NCI-H446 treated with DMSO at 0.1 percent for 48 hours (cell line): Measurements from ENCODE around the gene MAGI2.

Experiments used
- DNase-seq: peaks from one replicate; lab custom pipeline; 2025; lab: John Stamatoyannopoulos, UW

Gene MAGI2

DNA sequence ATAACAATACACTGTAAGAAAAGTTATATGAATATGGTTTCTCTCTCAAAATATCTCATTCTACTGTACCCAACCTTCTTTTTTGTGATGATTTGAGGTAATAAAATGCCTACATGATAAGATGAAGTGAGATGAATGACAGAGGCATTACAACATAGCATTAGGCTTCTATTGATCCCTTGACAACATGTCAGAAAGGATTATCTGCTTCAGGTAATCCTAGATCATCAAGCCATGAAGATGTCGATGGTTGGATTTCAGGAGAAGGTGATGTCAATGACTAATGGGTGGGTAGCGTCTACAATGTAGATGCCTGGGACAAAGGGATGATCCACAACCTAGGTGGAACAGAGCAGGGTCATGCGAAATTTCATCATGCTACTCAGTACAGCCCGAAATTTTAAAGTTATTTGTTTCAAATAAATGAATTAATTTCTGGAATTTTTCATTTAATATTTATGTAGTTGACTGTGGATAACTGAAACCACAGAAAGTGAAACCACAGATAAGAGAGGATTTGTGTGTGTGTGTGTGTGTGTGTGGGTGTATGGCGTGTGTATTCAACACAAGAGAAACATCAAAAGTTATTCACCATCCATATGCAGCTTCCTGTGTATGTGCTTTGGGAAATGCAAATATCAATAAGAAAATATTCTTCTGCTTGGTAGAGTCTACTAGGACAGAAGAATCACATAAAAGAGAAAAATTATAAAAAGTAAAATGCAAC is 77.0 kb downstream of the MAGI2 start:
- DNase-seq, result no peak

DNA sequence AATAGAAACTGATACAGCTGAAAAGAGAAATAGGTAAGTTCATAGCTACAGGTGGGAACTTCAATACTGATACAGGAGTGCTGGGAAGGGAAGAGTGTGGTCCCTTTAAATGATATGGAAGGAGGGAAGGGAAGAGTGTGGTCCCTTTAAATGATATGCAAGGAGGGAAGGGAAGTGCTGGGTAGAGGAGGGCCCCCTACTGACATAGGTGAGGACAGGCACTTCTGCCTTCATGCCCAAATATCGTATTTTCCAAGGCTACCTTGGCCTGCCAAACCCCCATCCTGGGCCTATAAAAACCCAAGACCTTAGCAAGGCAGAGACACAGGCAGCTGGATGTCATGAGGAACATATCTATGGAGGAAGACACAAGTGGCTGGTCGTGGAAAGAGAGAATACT is 92.3 kb downstream of the MAGI2 start:
- DNase-seq, result no peak

DNA sequence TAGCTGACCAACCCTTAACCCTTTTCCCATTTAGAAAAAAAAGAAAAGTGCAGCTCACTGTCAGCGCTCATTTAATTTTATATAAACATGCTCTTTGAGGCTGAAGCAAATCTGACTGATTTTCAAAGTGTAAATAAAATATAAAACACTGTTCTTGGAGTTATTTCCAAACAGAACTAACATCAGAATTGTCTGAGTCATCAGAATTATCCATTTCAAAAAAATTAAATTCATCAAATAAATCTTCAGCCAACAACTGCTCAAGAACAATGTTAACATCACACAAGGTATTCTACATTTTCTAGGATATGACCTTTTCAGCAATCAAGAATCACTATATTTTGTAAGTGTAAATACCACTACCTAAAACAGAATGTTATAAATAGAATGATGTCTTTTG is 93.6 kb downstream of the MAGI2 start:
- DNase-seq, result no peak

DNA sequence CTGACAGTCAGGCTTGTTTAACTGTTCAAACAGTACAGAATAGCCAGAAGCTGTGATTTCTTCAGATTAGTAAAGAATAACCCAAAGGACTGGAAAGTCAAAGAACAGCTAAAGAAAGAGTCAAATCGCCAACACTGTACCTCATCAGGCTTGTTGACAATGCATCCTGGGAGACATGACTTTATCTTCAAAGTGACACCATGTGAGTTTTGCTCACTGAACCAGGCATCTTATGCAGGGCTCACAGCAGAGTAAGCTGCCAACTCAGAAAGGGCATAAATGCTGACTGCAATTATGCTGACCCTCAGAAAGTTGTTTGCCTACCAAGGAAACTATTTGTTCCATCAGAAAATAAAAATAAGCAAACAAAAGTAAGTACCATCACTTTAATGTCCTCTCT is 96.4 kb downstream of the MAGI2 start:
- DNase-seq, result no peak

DNA sequence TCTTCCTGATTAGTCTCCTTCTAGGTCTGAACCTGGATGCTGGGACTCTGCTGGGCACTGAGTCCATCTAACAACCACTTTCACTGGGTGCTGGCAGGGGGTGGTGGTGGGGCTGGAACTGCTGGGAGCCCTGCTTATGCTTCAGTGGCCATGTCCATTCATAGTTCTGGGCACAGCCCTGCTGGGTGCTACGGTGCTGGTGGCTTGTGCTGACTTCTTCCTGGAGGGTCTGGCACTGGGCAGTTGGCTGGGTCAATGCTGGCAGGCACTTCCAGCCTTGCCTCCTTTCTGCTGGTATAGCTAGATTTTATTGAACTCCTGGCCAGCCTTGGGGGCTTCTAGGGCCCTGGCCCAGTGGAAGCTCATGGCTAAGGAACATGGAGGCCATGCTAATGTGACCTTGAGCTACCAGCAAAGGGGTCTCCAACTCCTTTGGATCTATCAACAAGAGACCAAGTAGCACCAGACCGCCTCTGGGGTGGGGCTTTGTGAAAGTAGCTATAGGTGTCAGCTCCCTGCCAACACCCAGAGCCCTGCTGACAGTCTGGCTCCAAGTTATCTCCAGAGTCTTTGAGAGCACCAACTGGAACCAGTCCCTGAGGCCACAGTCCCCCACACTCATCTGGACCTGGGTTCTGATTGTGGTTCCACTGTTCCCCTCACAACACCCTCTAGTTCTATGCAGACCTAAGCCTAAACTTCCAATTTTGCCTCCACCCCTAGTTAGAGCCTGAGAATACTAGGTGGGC is 99.6 kb downstream of the MAGI2 start:
- no peak for DNase-seq

DNA sequence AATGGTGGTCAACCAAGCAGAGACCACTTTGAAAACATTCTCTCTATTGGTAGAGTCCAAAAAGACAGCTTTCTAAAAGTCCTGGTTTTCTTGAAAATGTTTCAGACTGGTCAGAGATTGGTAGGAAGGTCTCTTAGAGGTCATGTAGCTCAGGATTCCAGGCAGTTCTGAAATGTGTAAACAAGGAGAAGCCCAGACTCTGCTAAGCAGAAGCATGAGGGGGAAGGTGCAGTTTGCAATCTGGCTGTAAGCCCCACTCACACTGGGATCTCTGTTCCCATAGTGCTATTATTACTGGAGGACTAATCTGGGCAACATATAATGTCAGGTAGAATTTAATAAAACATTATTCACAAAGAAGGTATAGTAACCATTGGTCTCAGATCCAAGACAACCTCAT is 101.1 kb downstream of the MAGI2 start:
- no peak for DNase-seq

DNA sequence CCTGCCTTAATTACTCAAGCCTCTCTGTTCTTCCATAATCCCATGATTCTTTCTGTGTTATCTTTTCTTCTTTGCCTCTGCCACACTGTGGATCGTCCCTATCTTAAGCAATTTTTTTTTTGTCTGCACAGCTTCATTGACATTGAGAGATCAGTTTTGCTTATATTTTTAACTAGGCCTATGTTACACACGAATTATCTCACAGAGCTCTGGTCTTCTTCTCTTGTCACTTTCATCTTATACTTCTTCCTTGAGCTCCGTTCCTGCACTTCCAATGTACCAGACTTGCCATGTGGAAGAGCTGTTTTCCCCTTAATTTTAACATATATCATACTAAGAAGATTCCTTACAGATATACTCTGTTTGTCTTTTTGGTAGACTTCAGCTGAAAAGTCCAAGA is 106.1 kb downstream of the MAGI2 start:
- no peak for DNase-seq

DNA sequence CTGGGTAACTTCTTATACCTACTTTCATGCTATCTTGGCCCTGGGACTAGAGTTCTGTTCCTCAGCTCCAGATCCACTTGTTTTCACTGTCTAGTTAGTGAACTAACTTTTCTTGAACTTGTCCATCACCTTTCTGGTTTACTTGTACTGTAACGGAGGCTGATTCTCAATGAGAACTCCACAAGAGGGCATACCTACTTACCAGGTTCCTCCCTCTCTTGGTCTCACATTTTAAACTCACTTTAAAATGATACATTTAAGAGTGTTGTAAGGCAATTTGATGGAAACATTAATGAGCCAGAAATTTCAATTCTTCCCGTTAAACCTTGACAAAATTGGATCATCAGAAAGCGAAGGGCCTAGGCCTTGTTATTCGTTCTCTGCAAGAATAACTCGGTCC is 111.6 kb downstream of the MAGI2 start:
- no peak for DNase-seq

DNA sequence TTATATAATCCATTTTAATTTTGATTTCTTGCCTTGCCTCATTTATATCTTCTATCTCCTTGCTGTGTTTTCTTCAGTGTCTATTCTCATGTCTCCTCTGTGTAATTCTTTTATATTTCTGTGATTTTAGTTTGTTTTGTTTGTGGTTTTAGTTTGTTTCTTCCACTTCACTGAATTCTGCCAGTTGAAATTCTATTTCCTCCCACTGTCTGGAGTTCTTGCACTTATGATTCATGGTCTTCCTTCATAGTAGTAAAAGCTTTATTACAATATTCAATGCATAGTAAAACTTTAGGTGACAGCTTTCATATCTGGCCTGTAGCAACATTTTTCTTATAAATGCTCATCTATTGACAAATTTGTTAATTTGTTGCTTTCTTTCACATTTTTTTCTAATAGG is 113.3 kb downstream of the MAGI2 start:
- DNase-seq, result no peak

DNA sequence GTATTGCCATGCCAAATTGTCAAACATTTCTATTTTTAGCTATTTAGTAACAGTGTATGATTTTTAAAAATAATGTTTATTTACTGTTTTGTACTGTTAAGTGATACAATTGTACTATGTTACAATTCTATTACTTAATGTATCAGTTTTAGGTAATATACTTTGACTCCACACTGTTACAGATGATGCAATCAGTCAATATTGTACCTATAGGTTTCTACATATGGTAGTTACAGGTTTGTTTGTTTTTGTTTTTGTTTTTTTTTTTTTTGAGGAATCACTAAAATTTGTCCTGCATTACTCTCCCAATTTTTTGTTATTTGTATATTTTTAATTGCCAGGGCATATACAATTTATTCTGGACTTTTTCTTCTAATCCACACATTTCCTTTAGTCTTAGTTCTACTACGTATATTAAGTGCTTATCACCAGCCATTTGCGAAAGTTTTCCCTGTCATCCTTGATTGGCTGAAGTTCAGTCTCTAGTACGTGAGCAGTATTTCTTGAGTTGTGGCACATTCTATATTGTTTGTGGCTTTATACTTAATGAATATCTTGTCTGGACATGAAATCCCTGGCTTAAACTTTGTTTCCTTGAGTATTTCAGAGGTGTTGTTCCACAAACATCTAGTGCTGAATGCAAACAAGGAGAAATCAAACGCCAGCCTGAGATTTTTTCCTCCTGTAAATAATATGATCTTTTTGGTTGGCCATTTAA is 114.1 kb downstream of the MAGI2 start:
- no peak for DNase-seq

DNA sequence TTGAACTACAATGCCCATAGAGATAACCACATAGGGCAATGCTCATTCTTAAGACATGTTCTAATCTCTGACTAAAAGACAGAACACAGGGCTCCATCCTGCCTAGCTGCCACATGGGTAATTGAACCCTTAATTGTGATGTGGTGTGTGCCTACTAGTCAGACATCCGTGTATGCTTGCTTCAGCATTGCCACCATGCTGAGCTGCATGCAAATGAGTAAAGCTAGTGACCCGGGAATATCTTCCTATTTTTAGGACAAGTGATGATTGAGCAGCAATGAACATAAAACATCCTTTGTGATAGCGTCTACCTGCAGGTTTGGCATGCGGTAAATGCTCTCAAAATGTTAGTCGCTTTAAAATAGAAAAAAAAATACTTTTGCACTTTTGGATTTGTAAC is 115.8 kb downstream of the MAGI2 start:
- DNase-seq, result no peak

DNA sequence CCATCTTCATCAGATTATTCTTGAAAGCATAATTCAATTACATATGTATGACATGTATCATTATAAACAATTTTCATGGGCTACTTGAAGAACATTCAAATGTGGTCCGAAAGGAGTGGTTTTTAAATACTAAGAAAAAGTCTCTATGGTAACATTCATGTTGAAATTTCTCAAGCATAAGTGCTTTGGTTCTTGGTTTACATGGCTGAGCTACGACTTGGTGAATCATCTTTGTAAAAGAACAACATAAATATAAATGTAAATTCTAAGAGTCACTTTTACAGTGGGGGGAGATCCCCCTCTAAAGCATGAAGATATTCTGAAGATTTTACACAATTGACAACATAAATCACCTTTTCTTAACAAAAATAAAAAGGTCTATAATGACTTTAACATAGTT is 118.6 kb downstream of the MAGI2 start:
- no peak for DNase-seq

DNA sequence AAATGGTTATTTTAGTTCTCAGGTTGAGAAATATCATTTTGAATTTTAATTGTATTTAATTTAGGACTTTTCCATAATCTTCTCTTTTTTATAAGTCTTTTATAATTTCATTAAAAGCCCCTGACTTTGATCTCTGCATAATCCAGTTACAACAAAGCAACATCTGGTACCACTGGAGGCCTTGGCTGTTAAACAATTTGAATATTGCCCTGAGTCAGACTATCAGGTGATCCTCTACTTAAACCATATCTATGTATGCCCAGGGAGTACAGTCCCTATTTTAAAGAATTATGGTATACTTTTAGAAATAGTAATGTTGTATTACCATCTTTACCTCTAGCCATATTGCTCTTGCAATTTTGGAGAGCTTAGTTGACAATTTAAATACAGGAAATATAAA is 119.1 kb downstream of the MAGI2 start:
- DNase-seq, result no peak

DNA sequence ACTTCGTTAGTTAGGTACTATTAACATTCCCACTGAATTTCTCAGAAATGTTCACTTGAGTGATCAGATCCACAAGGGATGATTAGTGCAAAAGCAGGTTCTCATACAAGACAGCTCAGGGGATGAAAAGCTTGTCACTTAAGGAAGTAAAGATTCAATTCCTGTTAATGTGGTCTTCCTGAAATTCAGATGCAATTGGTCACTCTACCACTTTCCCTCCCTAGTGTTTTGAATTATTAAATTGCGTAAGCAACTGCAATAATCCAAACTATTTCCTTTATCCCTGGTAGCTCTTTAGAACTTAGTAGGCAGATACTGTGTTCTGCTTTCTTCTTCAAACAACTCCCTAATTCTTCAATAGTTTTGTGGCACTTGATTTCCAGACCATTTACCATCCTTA is 121.4 kb downstream of the MAGI2 start:
- DNase-seq, result no peak

DNA sequence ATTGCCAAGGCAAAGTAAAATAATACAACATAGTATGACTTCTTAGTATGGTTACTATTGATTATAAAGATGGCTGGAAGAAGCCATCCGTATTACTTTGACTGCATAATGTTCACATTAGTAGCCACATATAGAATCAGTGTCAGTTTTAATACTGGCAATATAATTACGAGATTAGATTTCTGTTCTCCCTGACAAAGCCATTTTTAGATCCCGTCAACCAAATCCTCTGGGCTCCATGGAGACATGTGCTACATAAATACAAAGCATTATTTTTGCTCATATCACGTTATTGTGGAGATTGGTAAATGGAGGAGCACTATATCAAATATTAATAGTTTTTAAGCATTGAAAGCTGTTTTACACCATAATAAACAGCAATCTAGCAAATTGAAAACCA is 124.0 kb downstream of the MAGI2 start:
- no peak for DNase-seq

DNA sequence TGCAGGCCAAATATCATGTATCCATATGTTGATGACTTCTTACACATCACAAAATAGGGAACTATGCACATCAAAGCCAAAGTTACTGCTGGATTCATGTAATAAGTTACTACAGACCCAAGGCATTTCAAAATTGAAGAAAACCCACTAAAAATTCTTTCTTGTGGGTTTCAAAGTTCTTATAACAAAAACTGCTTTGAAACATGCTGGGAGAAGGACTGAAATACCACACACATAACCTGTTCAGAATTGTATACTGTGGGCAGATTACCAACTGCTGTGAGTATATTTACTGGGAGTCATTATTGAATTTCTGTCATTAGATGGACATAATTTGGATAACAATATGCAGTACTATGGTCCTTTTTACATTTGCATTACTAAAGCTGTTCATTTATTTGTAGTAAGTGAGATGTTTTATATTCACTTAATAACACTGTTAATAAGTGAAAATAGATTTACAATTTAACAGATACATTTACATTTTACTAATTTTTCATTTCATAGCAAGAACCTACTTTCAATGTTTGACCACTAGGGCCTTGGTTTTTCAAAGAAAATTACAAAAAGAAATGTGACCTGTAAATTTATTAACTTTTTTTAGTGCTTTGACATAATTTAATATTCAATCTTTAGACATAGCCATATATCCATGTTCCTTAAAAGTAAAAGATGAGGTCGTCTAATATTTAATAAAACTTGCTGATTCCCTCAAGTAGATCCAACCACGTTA is 132.6 kb downstream of the MAGI2 start:
- no peak for DNase-seq

DNA sequence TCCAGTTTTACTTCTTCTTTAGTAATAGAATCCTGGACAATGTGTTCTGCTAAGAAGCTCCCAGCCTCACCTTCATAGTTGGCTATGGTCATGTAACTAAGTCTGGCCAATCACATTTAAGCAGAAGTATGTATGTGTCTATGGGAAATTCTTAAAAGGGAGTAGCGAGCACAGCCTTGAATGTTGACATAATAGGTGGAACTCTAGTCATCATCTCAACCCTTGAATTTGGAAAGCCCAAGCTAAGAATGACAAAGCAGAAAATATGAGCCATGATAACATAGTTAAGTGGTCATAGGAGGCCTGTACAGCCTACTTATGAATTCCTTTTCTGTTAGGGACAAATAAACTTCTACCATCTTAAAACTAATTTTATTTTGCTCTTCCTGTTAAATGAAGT is 134.1 kb downstream of the MAGI2 start:
- DNase-seq, result no peak

DNA sequence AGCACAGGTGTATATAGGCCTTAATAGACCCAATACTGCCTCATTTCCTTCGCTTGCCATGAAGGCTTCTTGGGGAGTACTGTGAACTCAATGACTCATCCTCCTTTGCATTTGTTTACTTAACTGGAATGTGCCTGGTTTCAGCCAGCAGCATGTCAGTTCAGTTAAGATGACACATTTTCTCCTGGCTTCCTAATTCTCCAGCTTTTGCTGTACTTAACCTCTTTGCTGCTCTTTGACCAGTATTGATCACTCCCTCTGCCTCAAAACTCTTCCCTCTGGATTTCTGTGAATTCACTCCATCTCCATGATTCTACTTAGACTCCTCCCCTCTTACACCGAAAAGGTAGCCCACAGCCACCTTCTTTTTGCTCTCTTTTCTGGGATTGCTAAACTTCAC is 135.7 kb downstream of the MAGI2 start:
- DNase-seq, result no peak

DNA sequence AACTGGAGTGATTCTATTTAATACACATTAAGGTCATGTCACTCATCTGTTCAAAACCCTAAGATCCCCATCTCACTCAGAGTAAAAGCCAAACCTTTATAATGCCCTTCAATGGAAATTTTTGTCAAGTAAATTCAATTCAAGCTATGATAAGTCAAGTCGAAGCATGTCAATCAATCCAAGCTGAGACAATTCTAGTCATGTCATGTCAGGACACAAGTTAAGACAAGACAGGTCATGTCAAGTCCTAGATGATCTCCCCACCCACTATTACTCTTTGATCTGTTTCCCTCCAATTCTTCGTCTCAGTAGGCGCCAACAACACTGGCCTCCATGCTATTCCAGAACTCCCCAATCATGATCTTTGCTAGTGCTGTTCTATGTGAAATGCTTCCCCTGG is 141.4 kb downstream of the MAGI2 start:
- DNase-seq, result no peak

DNA sequence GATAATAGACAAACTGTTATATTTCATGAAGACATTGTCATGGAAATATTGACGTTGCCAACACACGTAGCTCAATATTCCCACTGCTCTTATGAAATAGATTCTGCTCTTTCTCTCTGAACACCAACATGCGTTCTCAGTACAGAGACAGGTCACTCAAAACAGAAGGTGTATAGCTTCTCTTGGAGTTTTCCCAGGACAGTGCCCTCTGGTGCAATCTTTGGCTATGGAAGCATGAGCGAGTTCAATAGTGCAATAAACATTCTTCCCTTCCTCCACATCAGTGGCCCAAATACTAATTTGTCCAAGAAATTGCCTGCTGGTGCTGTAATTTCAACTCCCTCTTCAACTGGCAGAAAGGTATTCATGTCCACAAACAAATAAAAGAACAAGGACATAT is 145.3 kb downstream of the MAGI2 start:
- no peak for DNase-seq

DNA sequence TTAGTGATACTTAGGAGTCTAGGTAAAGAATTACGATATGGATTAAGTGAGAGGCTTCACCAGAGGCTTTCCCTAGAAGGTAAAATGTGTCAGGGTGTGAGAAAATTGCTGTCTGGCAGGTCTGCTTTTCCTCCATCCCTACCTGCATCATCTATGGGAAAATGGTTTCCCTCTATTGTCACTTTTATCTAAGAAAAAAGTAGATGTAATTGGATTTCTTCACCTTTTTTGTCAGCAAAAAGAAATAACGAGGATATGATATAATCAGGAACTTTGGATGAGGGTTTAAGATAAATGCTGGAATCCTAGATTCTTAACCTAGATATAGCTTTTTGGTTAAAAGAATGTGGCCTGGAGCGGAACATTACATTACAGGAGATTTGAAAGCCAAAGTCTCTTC is 146.1 kb downstream of the MAGI2 start:
- DNase-seq, result no peak

DNA sequence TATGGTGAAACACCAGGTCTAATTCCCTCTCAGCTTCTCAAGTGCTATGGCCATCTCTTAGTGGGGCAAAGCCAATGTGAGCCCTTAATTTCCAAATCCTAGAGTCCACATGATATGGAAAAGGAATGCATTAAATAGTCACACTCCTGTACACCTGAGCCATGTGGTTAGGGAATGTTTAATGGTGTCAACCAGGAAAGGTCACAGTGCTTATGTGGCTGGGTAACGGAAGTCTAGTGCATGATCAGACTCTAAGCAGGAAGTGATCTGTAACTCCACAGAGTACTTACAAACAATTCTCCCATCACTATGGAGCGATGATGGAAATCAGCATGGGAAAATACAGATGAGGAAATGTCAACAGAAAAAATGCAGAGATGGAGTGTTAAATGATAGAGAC is 148.8 kb downstream of the MAGI2 start:
- DNase-seq, result no peak

DNA sequence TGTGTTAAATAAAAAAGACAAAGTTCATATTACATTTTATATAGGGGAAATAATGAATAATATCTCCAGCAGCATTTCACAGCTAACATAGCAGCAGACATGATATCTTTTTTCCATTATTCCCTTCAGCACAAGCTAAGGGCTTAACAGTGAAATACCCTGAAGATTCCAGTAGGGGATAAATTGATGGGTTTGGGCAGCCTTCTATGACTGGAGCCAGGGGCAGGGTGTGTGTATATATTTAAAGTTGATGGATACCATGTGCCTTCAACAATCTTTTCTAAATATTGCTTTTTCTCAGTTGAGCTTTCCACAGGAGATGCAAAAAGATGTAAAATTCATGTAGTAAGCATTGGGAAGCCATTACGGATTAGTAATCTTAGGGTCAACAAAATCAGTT is 151.2 kb downstream of the MAGI2 start:
- DNase-seq, result no peak
